Kidney capillary endothelial cell (primary cell): ENCODE data around the gene CCDC18.
"Not testable (repeated sequence)": the region's sequence is repeated elsewhere in the genome, so short reads cannot be mapped to it uniquely, and the experiment has no call there.

ENCODE experiments used
- DNase-seq: peaks from one replicate; pipeline ENCODE4 v3.0.0-alpha.2; 2018; ENCODE audit warnings: low spot score

The CCDC18 gene

DNA sequence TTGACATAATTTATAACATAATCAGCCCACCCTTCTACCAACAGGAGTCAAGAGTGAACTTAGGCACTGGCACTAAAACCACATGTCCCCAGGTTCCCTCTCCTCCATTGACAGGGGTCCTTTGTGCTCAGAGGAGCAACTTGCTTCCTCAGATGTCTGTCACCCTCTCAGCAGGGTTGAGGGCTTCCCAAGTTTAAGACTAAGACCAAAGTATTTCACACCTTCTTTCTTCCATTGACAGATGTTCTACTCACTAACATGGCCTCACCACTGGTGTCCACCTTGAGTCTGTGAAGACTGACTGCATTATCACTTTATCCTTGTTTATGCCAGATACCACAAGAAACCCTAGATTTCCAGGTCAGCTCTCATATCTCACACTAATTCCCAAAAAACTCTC, 56.5 kb downstream of the CCDC18 start:
- DNase-seq = no peak

- no peak for DNase-seq
These were observed 57.9 kb downstream of the CCDC18 start for GRCh38 chr1:93238425-93238824.

DNA sequence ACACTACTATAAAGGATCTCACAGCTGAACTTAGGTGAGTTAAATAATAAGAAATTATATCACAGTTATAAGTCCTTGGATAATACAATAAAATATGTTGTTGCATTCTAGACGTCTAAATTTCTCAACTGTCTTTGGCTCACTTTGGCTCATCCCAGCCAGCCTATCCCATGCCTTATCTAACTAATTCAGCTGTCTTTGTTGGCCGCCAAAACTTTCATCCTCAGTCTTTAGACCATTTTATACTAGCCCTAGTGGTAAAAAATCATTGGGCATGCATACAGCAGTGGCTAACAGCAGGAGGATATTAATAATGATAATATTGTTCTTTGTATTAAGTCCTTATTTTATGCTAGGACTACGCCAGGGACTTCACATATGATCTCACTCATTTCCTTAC, 59.3 kb downstream of the CCDC18 start:
- DNase-seq = no peak

DNA sequence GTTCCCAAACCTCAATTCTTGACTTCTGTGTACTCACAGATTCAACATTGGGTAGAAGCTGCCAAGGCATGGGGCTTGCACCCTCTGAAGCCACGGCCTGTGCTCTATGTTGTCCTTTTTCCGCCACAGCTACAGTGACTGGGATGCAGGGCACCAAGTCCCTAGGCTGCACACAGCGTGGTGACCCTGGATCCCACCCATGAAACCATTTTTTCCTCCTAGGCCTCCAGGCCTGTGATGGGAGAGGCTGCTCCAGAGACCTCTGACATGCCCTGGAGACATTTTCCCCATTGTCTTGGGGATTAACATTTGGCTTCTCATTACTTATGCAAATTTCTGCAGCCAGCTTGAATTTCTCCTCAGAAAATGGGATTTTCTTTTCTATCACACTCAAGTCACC, 62.7 kb downstream of the CCDC18 start:
- not testable (repeated sequence) for DNase-seq

DNA sequence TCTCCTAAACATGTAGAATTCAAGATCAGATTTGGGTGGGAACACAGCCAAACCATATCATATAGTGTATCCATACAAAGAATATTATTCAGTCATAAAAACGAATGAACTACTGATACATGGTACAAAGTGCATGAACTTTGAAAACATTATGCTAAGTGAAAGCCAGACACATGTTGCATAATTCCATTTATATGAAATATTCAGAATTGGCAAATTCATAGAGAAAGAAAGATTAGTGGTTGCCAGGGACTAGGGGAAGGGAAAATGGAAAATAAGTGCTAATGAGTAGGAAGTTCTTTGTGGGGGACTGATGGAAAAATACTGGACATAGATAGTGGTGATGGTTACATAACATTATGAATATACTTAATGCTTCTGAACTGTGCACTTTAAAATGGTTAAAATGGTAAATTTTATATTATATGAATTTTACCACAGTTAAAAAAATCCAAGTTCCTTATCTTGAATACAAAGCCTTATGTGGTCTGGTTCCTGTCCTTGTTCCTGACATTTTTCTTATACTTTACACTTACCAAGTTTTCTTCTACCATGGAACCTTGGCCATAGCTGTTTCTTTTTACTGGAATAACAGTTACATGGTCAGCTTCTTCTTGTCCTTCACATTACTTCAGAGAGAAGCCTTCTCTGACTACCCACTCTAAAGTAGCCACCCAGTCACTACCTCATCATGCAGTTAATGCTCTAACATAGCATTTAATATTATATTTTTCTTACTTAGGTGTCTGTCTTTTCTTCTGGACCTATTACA, 64.0 kb downstream of the CCDC18 start:
- no peak for DNase-seq

DNA sequence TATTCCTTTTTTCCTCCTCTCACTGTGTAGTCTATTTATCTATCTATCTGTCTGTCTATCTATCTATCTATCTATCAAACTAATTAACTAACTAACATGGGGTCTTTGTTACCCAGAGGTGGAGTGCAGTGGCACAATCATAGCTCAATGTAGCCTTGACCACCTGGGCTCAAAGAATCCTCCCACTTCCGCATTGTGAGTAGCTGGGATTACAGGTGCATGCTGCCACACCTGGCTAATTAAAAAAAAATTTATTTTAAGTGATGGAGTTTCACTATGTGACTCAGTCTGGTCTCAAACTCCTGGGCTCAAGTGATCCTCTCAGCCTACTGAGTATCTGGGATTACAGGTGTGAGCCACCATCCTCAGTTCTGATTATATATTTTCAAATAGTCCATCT, 71.4 kb downstream of the CCDC18 start:
- DNase-seq = no peak

- no peak for DNase-seq
These were observed 72.1 kb downstream of the CCDC18 start for GRCh38 chr1:93252598-93252997.

DNA sequence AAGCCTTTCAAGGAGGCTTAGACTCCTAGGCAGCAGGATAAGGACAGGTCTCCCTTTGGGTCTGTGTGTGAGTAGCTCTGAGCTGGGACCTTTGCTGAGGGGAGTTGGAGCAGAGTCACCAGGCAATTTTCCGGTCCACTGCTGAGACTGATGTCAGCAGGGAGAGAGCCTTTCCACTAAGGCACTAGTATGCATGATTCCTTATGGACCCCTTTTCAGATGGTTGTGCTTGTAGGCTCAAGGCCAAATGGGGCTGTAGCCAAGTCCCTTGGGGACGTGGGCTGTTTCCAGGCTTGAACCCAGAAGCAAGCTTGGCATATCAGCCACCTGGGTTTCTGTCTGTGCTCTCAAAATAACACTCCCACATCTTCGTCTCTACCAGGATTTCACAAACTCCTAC, 73.0 kb downstream of the CCDC18 start:
- DNase-seq = no peak

DNA sequence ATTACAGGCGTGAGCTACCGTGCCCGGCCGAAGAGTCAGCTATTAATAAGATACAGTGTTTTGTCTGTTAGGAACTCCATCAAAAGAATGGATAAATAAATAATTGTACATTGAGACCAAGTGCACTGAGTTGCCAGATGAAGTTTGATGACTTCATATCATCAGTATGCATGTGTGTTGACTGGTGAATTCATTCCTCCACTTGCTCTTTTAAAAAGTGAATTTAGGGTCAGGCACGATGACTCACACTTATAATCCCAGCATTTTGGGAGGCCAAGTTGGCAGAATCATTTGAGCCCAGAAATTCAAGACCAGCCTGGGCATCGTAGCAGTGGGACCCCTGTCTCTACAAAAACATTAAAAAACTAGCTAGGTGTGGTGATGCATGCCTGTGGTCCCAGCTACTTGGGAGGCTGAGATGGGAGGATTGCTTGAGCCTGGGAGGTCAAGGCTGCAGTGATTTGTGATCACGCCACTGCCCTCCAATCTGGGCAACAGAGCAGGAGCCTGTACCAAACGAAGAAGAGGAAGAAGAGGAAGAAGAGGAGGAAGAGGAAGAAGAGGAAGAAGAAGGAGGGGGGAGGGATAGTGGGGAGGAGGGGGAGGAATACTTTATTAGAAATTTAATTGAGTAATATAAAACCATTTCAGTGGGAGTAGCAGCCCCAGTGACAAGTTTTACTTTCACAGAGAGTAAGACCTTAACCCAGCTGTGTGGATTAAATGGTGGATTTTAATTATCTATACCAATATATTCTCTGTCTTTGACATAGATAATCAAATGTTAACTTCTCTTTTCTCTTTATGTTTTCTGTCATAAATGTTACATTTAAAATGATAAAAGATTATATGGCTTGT, 74.9 kb downstream of the CCDC18 start:
- no peak for DNase-seq

GRCh38 chr1:93256433-93256832, 75.9 kb downstream of the CCDC18 start:
- DNase-seq = no peak

DNA sequence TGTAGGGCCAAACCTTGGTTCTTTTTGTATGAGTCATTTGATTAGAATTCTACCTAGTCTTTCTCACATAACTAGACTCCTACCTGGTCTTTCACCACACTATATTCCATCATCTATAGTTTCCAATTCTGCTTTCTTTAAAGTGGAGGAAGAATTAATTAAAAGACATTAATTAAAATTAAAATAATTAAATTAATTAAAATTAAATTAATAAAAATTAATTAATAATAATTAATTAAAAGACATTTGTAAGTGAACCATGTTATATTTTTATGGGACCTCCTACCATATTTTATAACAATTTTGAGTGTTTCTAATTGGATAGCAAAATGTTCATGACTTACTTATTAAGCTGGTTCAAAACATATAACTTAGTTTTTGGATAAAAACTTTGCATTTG, 77.4 kb downstream of the CCDC18 start:
- no peak for DNase-seq

GRCh38 chr1:93260726-93261125, 80.2 kb downstream of the CCDC18 start:
- not testable (repeated sequence) for DNase-seq

DNA sequence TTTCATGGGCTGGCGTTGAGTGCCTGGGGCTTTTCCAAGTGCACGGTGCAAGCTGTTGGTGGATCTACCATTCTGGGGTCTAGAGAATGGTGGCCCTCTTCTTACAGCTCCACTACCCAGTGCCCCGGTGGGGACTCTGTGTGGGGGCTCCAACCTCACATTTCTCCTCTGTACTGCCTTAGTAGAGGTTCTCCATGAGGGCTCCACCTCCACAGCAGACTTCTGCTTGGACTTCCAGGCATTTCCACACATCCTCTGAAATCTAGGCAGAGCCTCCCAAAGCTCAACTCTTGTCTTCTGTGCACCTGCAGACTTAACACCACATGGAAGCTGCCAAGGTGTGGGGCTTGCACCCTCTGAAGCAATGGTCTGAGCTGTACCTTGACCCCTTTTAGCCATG, 82.1 kb downstream of the CCDC18 start:
- DNase-seq = no peak

DNA sequence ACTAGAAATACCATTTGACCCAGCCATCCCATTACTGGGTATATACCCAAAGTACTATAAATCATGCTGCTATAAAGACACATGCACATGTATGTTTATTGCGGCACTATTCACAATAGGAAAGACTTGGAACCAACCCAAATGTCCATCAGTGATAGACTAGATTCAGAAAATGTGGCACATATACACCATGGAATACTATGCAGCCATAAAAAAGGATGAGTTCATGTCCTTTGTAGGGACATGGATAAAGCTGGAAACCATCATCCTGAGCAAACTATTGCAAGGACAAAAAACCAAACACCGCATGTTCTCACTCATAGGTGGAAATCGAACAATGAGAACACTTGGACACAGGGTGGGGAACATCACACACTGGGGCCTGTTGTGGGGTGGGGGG, 88.4 kb downstream of the CCDC18 start:
- DNase-seq = not testable (repeated sequence)

DNA sequence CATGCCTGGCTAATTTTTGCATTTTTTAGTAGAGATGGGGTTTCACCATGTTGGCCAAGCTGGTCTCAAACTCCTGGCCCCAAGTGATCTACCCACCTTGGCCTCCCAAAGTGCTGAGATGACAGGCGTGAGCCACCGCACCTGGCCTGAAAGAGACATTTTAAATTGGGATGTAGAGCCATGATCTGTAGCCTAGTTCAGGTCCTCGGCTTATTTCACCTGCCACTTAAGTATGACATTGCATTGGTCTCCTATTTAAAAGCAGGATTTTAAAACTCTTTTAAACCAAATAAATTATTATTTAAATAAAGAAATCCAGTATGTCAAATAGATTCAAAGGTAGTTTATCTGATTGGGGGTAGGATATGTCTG, 94.7 kb downstream of the CCDC18 start:
- DNase-seq = not testable (repeated sequence)

- DNase-seq = no peak
These were observed 95.2 kb downstream of the CCDC18 start for GRCh38 chr1:93275634-93276295.

- not testable (repeated sequence) for DNase-seq
These were observed 97.0 kb downstream of the CCDC18 start for GRCh38 chr1:93277530-93277929.

GRCh38 chr1:93283496-93283895, 103.0 kb downstream of the CCDC18 start:
- no peak for DNase-seq

DNA sequence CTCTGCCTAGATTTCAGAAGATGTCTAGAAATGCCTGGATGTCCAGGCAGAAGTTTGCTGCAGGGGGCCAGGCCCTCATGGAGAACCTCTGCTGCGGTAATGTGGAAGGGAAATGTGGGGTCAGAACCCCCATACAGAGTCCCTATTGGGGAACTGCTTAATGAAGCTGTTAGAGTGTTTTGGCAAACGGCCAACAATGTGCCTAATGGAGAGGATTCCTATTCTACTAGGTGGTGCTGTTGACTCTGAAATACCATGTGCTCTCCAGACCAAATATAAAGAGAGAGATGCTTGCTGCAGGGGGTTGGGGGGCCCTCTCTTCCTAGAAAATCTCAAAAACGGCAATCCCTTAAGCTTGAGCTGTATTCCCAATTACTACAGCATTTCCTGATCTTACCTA, 108.0 kb downstream of the CCDC18 start:
- DNase-seq = no peak

DNA sequence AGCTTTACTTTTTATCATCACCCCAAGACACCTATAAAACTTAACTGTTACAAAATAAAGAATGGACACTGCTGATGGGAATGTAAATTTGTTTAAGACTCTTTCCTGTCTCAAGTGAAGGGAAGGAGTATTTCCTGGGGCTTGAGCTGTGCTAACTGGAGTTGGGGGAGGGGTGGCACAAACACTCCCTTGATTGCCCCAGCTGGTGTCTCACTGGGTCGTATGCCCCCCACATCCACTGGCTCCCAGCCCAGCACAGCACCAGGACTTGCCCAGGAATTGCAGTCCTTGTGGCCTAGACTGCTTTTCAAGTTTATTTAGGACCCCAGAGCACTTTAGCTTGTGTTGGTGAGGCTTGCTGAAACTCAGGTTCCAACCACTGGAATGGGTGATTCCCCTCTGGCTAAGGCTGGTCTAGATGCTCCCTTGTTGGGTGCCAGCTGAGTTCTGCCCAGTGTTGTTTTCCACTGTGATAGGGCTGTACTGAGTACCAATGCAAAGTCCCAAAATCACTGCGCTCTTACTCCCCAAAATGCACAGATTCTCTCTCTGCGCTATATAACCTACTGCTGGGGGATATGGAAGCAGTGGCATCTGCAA, 116.1 kb downstream of the CCDC18 start:
- no peak for DNase-seq

DNA sequence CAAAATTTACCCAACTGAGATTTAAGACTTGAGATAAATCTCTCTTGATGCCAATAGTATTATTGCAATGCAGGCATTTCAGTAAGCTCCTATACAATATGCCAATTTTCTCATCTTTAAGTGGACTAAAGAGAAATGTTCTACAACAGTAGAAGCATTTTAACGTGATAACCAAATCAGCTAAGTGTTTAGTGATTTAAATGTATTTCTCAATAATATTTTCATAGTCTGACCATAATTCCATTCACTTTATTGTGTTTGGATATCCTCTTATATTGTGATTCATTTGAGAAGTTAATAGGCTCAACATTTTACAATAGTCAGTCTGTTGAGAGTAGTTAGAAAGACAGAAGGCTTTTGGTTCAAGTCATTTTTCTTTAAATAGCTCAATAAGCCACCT, 120.6 kb downstream of the CCDC18 start:
- no peak for DNase-seq

DNA sequence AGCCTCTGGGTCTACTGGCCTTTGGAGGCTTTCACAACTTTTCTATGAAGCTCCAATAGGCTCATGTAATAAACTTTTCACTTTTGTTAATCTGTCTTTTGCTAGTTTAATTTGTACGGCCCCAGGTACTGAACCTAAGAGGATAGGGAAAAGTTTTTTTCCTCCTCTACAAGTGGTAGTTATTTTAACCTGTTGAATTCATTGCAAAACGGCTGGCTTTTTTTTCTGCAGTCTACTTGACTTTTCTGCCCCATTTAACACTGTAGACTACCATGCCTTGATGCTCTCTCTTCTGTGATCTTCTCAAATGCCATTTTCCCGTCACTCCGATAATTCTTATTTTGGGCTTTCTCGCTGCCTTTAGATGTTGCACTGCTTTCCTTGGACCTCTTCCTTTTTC, 121.6 kb downstream of the CCDC18 start:
- no peak for DNase-seq
